SK-N-SH (cell line): ENCODE data around the gene JAG2. TPM values are rescaled to one million over a fixed set of nuclear protein-coding genes. Genes with fewer than 3 reads are reported as not detected.

ENCODE experiments used
- CTCF ChIA-PET: fragments of 300-600, 350-600 bp; formaldehyde crosslinking; extraction: SDS; loops from one replicate; lab custom pipeline; 2021; lab: Yijun Ruan, JAX
- POLR2A ChIA-PET: fragments of 350-600 bp; sonication (Branson Sonifier 250); formaldehyde crosslinking; extraction: SDS; loops from one replicate; lab custom pipeline; 2020; ENCODE audit warnings: antibody characterized with exemption, inconsistent platforms; lab: Yijun Ruan, JAX
- DNase-seq: peaks from one replicate; pipeline ENCODE4 v3.0.0; 2012
- H2AFZ ChIP-seq: fragments of 200-600 bp; sonication (generic); 2 replicates; pipeline ENCODE4 v1.8.1; 2016; ENCODE audit warnings: antibody characterized with exemption, mild to moderate bottlenecking, low read depth
- H3F3A ChIP-seq: fragments of 200-600 bp; sonication (generic); replicated peaks from 2 replicates; pipeline ENCODE3; 2016; ENCODE audit warnings: antibody characterized with exemption, mild to moderate bottlenecking; ENCODE audit not compliant: insufficient read depth
- H3K27ac ChIP-seq, 2 experiments: fragments of 200-500 bp in 1 of 2; fragments of 200-600 bp in 1 of 2; sonication (Bioruptor generic) in 1 of 2; sonication (generic), shearing (Covaris generic) in 1 of 2; 2 replicates each; pipeline versions ENCODE4 v1.5.1 to v1.6.1; 2014 to 2016; ENCODE audit warnings: low read depth in 2 of 2, inconsistent platforms in 1 of 2, low read length in 1 of 2, mild to moderate bottlenecking in 1 of 2, mixed read lengths in 1 of 2
- H3K27me3 ChIP-seq: fragments of 200-600 bp; sonication (generic), shearing (Covaris generic); 2 replicates; pipeline ENCODE4 v1.6.1; 2016; ENCODE audit warnings: mixed run types; ENCODE audit not compliant: insufficient read depth
- H3K36me3 ChIP-seq, 2 experiments: fragments of 200-500 bp in 1 of 2; fragments of 200-600 bp in 1 of 2; sonication (Bioruptor generic) in 1 of 2; sonication (generic) in 1 of 2; replicated peaks in 1 of 2; 2 replicates each; pipeline versions ENCODE3 to v1.5.1; 2014 to 2016; ENCODE audit warnings: low read length in 1 of 2, mild to moderate bottlenecking in 1 of 2; ENCODE audit not compliant: insufficient read depth in 2 of 2, control insufficient read depth in 1 of 2
- H3K4me1 ChIP-seq, 2 experiments: fragments of 200-500 bp in 1 of 2; fragments of 200-600 bp in 1 of 2; sonication (Bioruptor generic) in 1 of 2; sonication (generic), shearing (Covaris generic) in 1 of 2; 2 replicates each; pipeline versions ENCODE4 v1.5.1 to v1.6.1; 2014 to 2016; ENCODE audit warnings: low read depth in 1 of 2, low read length in 1 of 2, mixed run types in 1 of 2; ENCODE audit not compliant: insufficient read depth in 2 of 2, control insufficient read depth in 1 of 2
- H3K4me2 ChIP-seq: fragments of 200-600 bp; sonication (generic), shearing (Covaris generic); 2 replicates; pipeline ENCODE4 v1.6.1; 2017; ENCODE audit warnings: mixed run types
- H3K4me3 ChIP-seq, 2 experiments: fragments of 200-500 bp in 1 of 2; fragments of 200-600 bp in 1 of 2; sonication (Bioruptor generic) in 1 of 2; sonication (generic), shearing (Covaris generic) in 1 of 2; 2 replicates each; pipeline versions ENCODE4 v1.5.1 to v1.8.1; 2014 to 2016; ENCODE audit warnings: low read depth in 2 of 2, inconsistent platforms in 1 of 2, low read length in 1 of 2, mild to moderate bottlenecking in 1 of 2, mixed read lengths in 1 of 2, moderate library complexity in 1 of 2
- H3K79me2 ChIP-seq: fragments of 200-600 bp; sonication (generic); 2 replicates; pipeline ENCODE4 v1.8.1; 2017; ENCODE audit warnings: mild to moderate bottlenecking; ENCODE audit not compliant: insufficient read depth
- H3K9ac ChIP-seq: fragments of 200-600 bp; sonication (generic); 2 replicates; pipeline ENCODE4 v1.6.1; 2017; ENCODE audit warnings: mixed run types
- H3K9me2 ChIP-seq: fragments of 200-600 bp; sonication (generic); 2 replicates; pipeline ENCODE4 v1.6.1; 2017; ENCODE audit warnings: mixed run types
- H3K9me3 ChIP-seq: fragments of 200-600 bp; sonication (generic); 2 replicates; pipeline ENCODE4 v1.6.1; 2017; ENCODE audit warnings: mixed run types, mild to moderate bottlenecking, moderate library complexity
- H4K20me1 ChIP-seq: fragments of 200-600 bp; sonication (generic); 2 replicates; pipeline ENCODE4 v1.6.1; 2017; ENCODE audit warnings: mild to moderate bottlenecking, mixed run types; ENCODE audit not compliant: insufficient read depth
- ELF1 ChIP-seq: IDR thresholded peaks from 2 replicates; pipeline ENCODE4 v1.4.0; 2012
- EP300 ChIP-seq, 2 experiments: IDR thresholded peaks; 2 replicates each; pipeline versions ENCODE4 v1.4.0 to v1.6.1; 2012; ENCODE audit warnings: borderline replicate concordance in 1 of 2, low read depth in 1 of 2, low read length in 1 of 2
- EZH2phosphoT487 ChIP-seq: fragments of 200-600 bp; sonication (generic); IDR thresholded peaks from 2 replicates; pipeline ENCODE4 v1.6.1; 2017; ENCODE audit warnings: low read depth, mixed run types, mild to moderate bottlenecking, antibody characterized with exemption, moderate library complexity, borderline replicate concordance
- GATA2 ChIP-seq: sonication (generic); formaldehyde crosslinking; IDR thresholded peaks from 2 replicates; pipeline ENCODE4 v1.5.0; 2020; ENCODE audit warnings: mild to moderate bottlenecking, missing genetic modification reagents
- MAX ChIP-seq: IDR thresholded peaks from 2 replicates; pipeline ENCODE4 v1.4.0; 2012; ENCODE audit warnings: low read depth
- MEF2A ChIP-seq: IDR thresholded peaks from 2 replicates; pipeline ENCODE4 v1.4.0; 2012; ENCODE audit warnings: low read depth, borderline replicate concordance
- MXI1 ChIP-seq: IDR thresholded peaks from 2 replicates; pipeline ENCODE4 v1.6.1; 2012; ENCODE audit warnings: mild to moderate bottlenecking, low read depth, low read length, improper control_type of control experiment
- NFIC ChIP-seq: IDR thresholded peaks from 2 replicates; pipeline ENCODE4 v1.4.0; 2012; ENCODE audit warnings: borderline replicate concordance
- NRF1 ChIP-seq: IDR thresholded peaks from 2 replicates; pipeline ENCODE4 v1.6.1; 2012; ENCODE audit warnings: low read depth, mild to moderate bottlenecking, low read length
- RXRA ChIP-seq: IDR thresholded peaks from 2 replicates; pipeline ENCODE4 v1.4.0; 2012; ENCODE audit warnings: low read depth, mild to moderate bottlenecking, borderline replicate concordance
- SIN3A ChIP-seq: IDR thresholded peaks from 2 replicates; pipeline ENCODE4 v1.6.1; 2012; ENCODE audit warnings: low read depth, mild to moderate bottlenecking, low read length, moderate library complexity, borderline replicate concordance
- SMC3 ChIP-seq: IDR thresholded peaks from 2 replicates; pipeline ENCODE4 v1.6.1; 2012; ENCODE audit warnings: low read depth, low read length, improper control_type of control experiment
- YY1 ChIP-seq: IDR thresholded peaks from 2 replicates; pipeline ENCODE4 v1.4.0; 2012; ENCODE audit warnings: low read depth, mild to moderate bottlenecking
- ZBTB33 ChIP-seq: IDR thresholded peaks from 2 replicates; pipeline ENCODE4 v1.4.0; 2012; ENCODE audit warnings: low read depth, borderline replicate concordance
- WGBS: methylation state at CpG from one replicate; pipeline ENCODE4 v1.1.6; 2017; ENCODE audit warnings: low lambda C conversion rate; 5-methylcytosine and 5-hydroxymethylcytosine counted together
- polyA plus RNA-seq, 3 experiments: library from polyadenylated mRNA; depleted of rRNA; stranded (reverse); fragments of >200 nt; gene quantifications; 2 replicates each; pipeline ENCODE4 v1.2.3, GENCODE V29; 2012
- TF ChIP-seq, protein P1 (sequence below): fragments of 150-350 bp; IDR thresholded peaks from 2 replicates; pipeline ENCODE4 v1.6.1; 2017; ENCODE audit warnings: antibody characterized with exemption, low read length, low read depth, borderline replicate concordance
- TF ChIP-seq, protein P2 (sequence below): IDR thresholded peaks from 2 replicates; pipeline ENCODE4 v1.4.0; 2012; ENCODE audit warnings: low read depth, borderline replicate concordance

JAG2 gene
- polyA plus RNA-seq, 1 of the 3 experiments (the other 2 are of a cell fraction): 1.7 TPM

GRCh38 chr14:105098316-105098715 lies 70.3 kb downstream of the JAG2 start:
- Histone ChIP-seq H3K36me3 (no peaks in the 10 kb centered on the region), H2AFZ (no peak overlapping the region), H3K9ac (no peak overlapping the region), H3K27me3 (no peaks in the 10 kb centered on the region), H3K4me3 (no peak overlapping the region), H3F3A (no peaks in the 10 kb centered on the region), H3K9me2 (no peaks in the 10 kb centered on the region), H3K27ac (no peak overlapping the region), H3K79me2 (0 out of 2 replicates have a peak, but pooled peaks cover 5% of the 10 kb centered on the region), H3K4me2 (no peak overlapping the region), H4K20me1 (no peaks in the 10 kb centered on the region), H3K4me1 (peaks cover 0 to 7% of the 10 kb centered on the region in 2 experiments; a peak in 1 of 4 replicates), H3K9me3 (no peaks in the 10 kb centered on the region)
- CTCF ChIA-PET: interaction anchor here (0.6 to 0.7 kb wide), 2 partner anchors 59 to 105 kb away, joined by 3 read pairs; no protein-coding TSS in a partner anchor
- 73% methylated on average over 8 of the region's 8 CpGs for WGBS
- no peak for DNase-seq
- no peak for TF ChIP-seq SIN3A
- TF ChIP-seq ELF1: no peak
- TF ChIP-seq MAX: no peak
- TF ChIP-seq, protein P1, sequence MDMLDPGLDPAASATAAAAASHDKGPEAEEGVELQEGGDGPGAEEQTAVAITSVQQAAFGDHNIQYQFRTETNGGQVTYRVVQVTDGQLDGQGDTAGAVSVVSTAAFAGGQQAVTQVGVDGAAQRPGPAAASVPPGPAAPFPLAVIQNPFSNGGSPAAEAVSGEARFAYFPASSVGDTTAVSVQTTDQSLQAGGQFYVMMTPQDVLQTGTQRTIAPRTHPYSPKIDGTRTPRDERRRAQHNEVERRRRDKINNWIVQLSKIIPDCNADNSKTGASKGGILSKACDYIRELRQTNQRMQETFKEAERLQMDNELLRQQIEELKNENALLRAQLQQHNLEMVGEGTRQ: no peak
- no peak for TF ChIP-seq GATA2 (CRISPR knock-in tag)
- no peak for TF ChIP-seq MEF2A
- no peak for TF ChIP-seq NRF1
- TF ChIP-seq EZH2phosphoT487: no peak
- TF ChIP-seq YY1: no peak
- POLR2A ChIA-PET: no interaction called here

DNA sequence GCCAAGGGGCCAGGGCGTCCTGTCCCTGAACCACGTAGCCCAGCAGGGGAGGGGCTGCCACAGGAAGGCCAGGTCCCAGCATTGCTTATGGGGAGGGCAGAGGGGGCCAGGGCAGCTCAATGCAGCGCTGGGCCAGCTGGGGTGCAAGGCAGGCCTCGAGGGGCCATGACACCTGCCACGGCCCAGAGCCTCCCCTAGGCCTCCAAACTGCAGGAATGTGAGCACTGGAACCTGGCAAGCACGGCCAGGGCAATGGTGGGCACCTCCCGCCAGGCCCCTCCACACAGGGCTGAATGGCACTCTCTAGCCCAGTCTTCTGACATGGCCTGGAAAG lies 70.8 kb downstream of the JAG2 start:
- peaks cover 2% of the 10 kb centered on the region for H3F3A ChIP-seq
- H3K9ac ChIP-seq: no peak overlapping the region
- H3K4me3 ChIP-seq: no peak overlapping the region
- no peaks in the 10 kb centered on the region for H4K20me1 ChIP-seq
- no peak overlapping the region for H2AFZ ChIP-seq
- ChIA-PET POLR2A (no interaction called here), CTCF (interaction anchor here (0.6 to 0.7 kb wide), 2 partner anchors 59 to 106 kb away, joined by 3 read pairs; no protein-coding TSS in a partner anchor)
- no peaks in the 10 kb centered on the region for H3K36me3 ChIP-seq
- TF ChIP-seq, protein P1: no peak
- TF ChIP-seq SIN3A (no peak), EP300 (IDR thresholded peaks at IDR 0.05; ENCODE audit: borderline replicate concordance in 1 of 2, low read depth in 1 of 2, low read length in 1 of 2) (no peak), NRF1 (no peak), ELF1 (no peak), RXRA (no peak), MAX (no peak), MEF2A (no peak), EZH2phosphoT487 (no peak), MXI1 (no peak), NFIC (no peak), ZBTB33 (no peak), SMC3 (no peak)
- TF ChIP-seq, protein P2, sequence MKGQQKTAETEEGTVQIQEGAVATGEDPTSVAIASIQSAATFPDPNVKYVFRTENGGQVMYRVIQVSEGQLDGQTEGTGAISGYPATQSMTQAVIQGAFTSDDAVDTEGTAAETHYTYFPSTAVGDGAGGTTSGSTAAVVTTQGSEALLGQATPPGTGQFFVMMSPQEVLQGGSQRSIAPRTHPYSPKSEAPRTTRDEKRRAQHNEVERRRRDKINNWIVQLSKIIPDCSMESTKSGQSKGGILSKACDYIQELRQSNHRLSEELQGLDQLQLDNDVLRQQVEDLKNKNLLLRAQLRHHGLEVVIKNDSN: no peak
- no peaks in the 10 kb centered on the region for H3K27me3 ChIP-seq
- no peak overlapping the region for H3K4me2 ChIP-seq
- 60% methylated on average over 1 of the region's 7 CpGs for WGBS
- no peaks in the 10 kb centered on the region for H3K9me3 ChIP-seq
- no peaks in the 10 kb centered on the region for H3K9me2 ChIP-seq
- H3K27ac ChIP-seq: no peak overlapping the region
- 0 out of 2 replicates have a peak, but pooled peaks cover 5% of the 10 kb centered on the region for H3K79me2 ChIP-seq
- H3K4me1 ChIP-seq: peaks cover 2 to 9% of the 10 kb centered on the region in 2 experiments; a peak in 3 of 4 replicates
- DNase-seq: no peak
